ENCODE results near the gene SPANXC. TPM values are rescaled to one million over a fixed set of nuclear protein-coding genes. Genes with fewer than 3 reads are reported as not detected.

The SPANXC gene
- total and polyA plus RNA-seq, 2 donors (not counting 1 experiment from before 2014, with no cell fraction given) = not detected

GRCh38 chrX:141221611-141222010, 20.7 kb downstream of the SPANXC start:
- TF ChIP-seq CTCF (IDR thresholded peaks at IDR 0.05) = no peak
- TF ChIP-seq EZH2 (IDR thresholded peaks at IDR 0.05; ENCODE audit: borderline replicate concordance, insufficient read depth, low read depth, low read length, poor library complexity, severe bottlenecking) = no peak
- ChIA-PET CTCF (no interaction called here), POLR2A (no interaction called here)
- H3K27ac Mint-ChIP-seq = no peak overlapping the region
- Histone ChIP-seq H2AFZ (ENCODE audit: insufficient read depth, low read depth, low read length, poor library complexity, severe bottlenecking) (no peak overlapping the region), H3K9ac (ENCODE audit: low read length) (no peak overlapping the region), H3K27me3 (replicated peaks in 1 of 4; ENCODE audit: control extremely low read depth in 1 of 4, control insufficient read depth in 3 of 4, insufficient read depth in 4 of 4, low read length in 3 of 4) (no peaks in the 10 kb centered on the region), H3K4me1 (ENCODE audit: control insufficient read depth in 2 of 2, insufficient read depth in 2 of 2, low read length in 2 of 2) (no peaks in the 10 kb centered on the region), H3K9me3 (ENCODE audit: control extremely low read depth in 1 of 3, control insufficient read depth in 2 of 3, insufficient read depth in 1 of 3, low read length in 2 of 3) (no peaks in the 10 kb centered on the region), H3K27ac (ENCODE audit: low read length in 2 of 2) (no peak overlapping the region), H3K36me3 (replicated peaks in 1 of 2; ENCODE audit: control extremely low read depth in 1 of 2, control insufficient read depth in 1 of 2, extremely low read depth in 1 of 2, insufficient read depth in 2 of 2, low read length in 1 of 2) (no peaks in the 10 kb centered on the region), H3K79me2 (ENCODE audit: control insufficient read depth, insufficient read depth, low read length) (no peaks in the 10 kb centered on the region), H4K20me1 (ENCODE audit: control insufficient read depth, insufficient read depth, low read length, poor library complexity, severe bottlenecking) (no peaks in the 10 kb centered on the region), H3K4me2 (replicated peaks; ENCODE audit: low read depth, low read length, poor library complexity, severe bottlenecking) (no peak overlapping the region), H3K4me3 (ENCODE audit: control extremely low read depth in 1 of 5, extremely low read depth in 1 of 5, insufficient read depth in 1 of 5, low read depth in 2 of 5, low read length in 4 of 5) (no peak overlapping the region)
- no CpG with 5 or more reads among the region's 2 CpGs for WGBS (ENCODE audit: insufficient coverage)
- ATAC-seq (ENCODE audit: low read depth) (no peak), DNase-seq (no peak)
- H3K9me3 Mint-ChIP-seq (ENCODE audit: insufficient read depth) = no peaks in the 10 kb centered on the region
- no peaks in the 10 kb centered on the region for H3K27me3 Mint-ChIP-seq
- no peak overlapping the region for H3K4me3 Mint-ChIP-seq
- intact Hi-C loops (cut with micrococcal nuclease) = no loop called here
- H3K4me1 Mint-ChIP-seq = no peaks in the 10 kb centered on the region

GRCh38 chrX:141220342-141221008, 21.8 kb downstream of the SPANXC start:
- no peak overlapping the region for H3K9ac ChIP-seq (ENCODE audit: low read length)

More at GRCh38 chrX:141220342-141221008, 21.8 kb downstream of the SPANXC start:
- no peaks in the 10 kb centered on the region for H3K4me1 ChIP-seq (ENCODE audit: control insufficient read depth in 2 of 2, insufficient read depth in 2 of 2, low read length in 2 of 2)
- no peaks in the 10 kb centered on the region for H3K27me3 Mint-ChIP-seq
- no CpG with 5 or more reads among the region's 3 CpGs for WGBS (ENCODE audit: insufficient coverage)
- CTCF ChIA-PET = no interaction called here
- POLR2A ChIA-PET = no interaction called here
- no peaks in the 10 kb centered on the region for H3K9me3 Mint-ChIP-seq (ENCODE audit: insufficient read depth)
- DNase-seq (no peak), ATAC-seq (ENCODE audit: low read depth) (no peak)
- H3K27me3 ChIP-seq (replicated peaks in 1 of 4; ENCODE audit: control extremely low read depth in 1 of 4, control insufficient read depth in 3 of 4, insufficient read depth in 4 of 4, low read length in 3 of 4) = no peaks in the 10 kb centered on the region
- no peaks in the 10 kb centered on the region for H3K9me3 ChIP-seq (ENCODE audit: control extremely low read depth in 1 of 3, control insufficient read depth in 2 of 3, insufficient read depth in 1 of 3, low read length in 2 of 3)
- no peak overlapping the region for H3K27ac ChIP-seq (ENCODE audit: low read length in 2 of 2)
- intact Hi-C loops (cut with micrococcal nuclease) = no loop called here
- H3K36me3 ChIP-seq (replicated peaks in 1 of 2; ENCODE audit: control extremely low read depth in 1 of 2, control insufficient read depth in 1 of 2, extremely low read depth in 1 of 2, insufficient read depth in 2 of 2, low read length in 1 of 2) = no peaks in the 10 kb centered on the region
- no peak for TF ChIP-seq EZH2 (IDR thresholded peaks at IDR 0.05; ENCODE audit: borderline replicate concordance, insufficient read depth, low read depth, low read length, poor library complexity, severe bottlenecking)
- H3K4me3 ChIP-seq (ENCODE audit: control extremely low read depth in 1 of 5, extremely low read depth in 1 of 5, insufficient read depth in 1 of 5, low read depth in 2 of 5, low read length in 4 of 5) = no peak overlapping the region
- no peak overlapping the region for H2AFZ ChIP-seq (ENCODE audit: insufficient read depth, low read depth, low read length, poor library complexity, severe bottlenecking)
- H3K4me3 Mint-ChIP-seq = no peak overlapping the region
- H3K27ac Mint-ChIP-seq = no peak overlapping the region
- H3K79me2 ChIP-seq (ENCODE audit: control insufficient read depth, insufficient read depth, low read length) = no peaks in the 10 kb centered on the region
- no peaks in the 10 kb centered on the region for H4K20me1 ChIP-seq (ENCODE audit: control insufficient read depth, insufficient read depth, low read length, poor library complexity, severe bottlenecking)
- no peaks in the 10 kb centered on the region for H3K4me1 Mint-ChIP-seq
- H3K4me2 ChIP-seq (replicated peaks; ENCODE audit: low read depth, low read length, poor library complexity, severe bottlenecking) = no peak overlapping the region
